Left ventricle myocardium inferior (tissue), 1 donor: ENCODE data around the gene GPC2. TPM values are rescaled to one million over a fixed set of nuclear protein-coding genes. Genes with fewer than 3 reads are reported as not detected.
A peak's percentile ranks its signal among the peaks of the same experiment; 100 is the strongest.
"Not testable (repeated sequence)": the region's sequence is repeated elsewhere in the genome, so short reads cannot be mapped to it uniquely, and the experiment has no call there.

ENCODE experiments used
- DNase-seq: peaks from one replicate; pipeline ENCODE4 v3.0.0-alpha.2; 2020
- H3K27ac ChIP-seq: fragments of 200-600 bp; replicated peaks from 2 replicates; pipeline ENCODE4 v1.8.0; 2021
- H3K27me3 ChIP-seq: fragments of 200-600 bp; 2 replicates; pipeline ENCODE4 v1.8.0; 2021; ENCODE audit warnings: low read depth
- H3K36me3 ChIP-seq: fragments of 200-600 bp; 2 replicates; pipeline ENCODE4 v1.8.0; 2021
- H3K4me1 ChIP-seq: fragments of 200-600 bp; 2 replicates; pipeline ENCODE4 v1.8.0; 2021
- H3K4me3 ChIP-seq: fragments of 200-600 bp; 2 replicates; pipeline ENCODE4 v1.8.0; 2021; ENCODE audit warnings: mild to moderate bottlenecking, moderate library complexity
- H3K9me3 ChIP-seq: fragments of 200-600 bp; replicated peaks from 2 replicates; pipeline ENCODE4 v1.8.0; 2021
- CTCF ChIP-seq: fragments of 200-600 bp; IDR thresholded peaks from 2 replicates; pipeline ENCODE4 v1.8.0; 2021; ENCODE audit warnings: antibody characterized with exemption, mild to moderate bottlenecking, borderline replicate concordance
- intact Hi-C: fragments of 100-400 bp; cut with micrococcal nuclease; formaldehyde crosslinking; loops from one replicate; pipeline ENCODE4 v1.11.0; 2022
- total RNA-seq: library from RNA; stranded (reverse); fragmentation: NEBNext Ultra II Directional; extraction: Animal tissue kit (Norgen Biotek cat#: 25700); gene quantifications from one replicate; pipeline ENCODE4 v1.2.1, GENCODE V29; 2021
- donor health status: DM: no; HTN: yes; CAD: no; lungs with severe emphysema.

The GPC2 gene
- total RNA-seq, 1 donor from 2014 or later, result 0.25 TPM

- no peak overlapping the region for H3K4me3 ChIP-seq
- H3K27me3 ChIP-seq, result no peaks in the 10 kb centered on the region
- no peak for TF ChIP-seq CTCF
- no peaks in the 10 kb centered on the region for H3K9me3 ChIP-seq
- intact Hi-C loops, result no loop called here
- DNase-seq, result no peak
- H3K4me1 ChIP-seq, result no peaks in the 10 kb centered on the region
- no peaks in the 10 kb centered on the region for H3K36me3 ChIP-seq
- H3K27ac ChIP-seq, result no peak overlapping the region
Observed at GRCh38 chr7:100192969-100193368, 15.8 kb upstream of the GPC2 start.

- H3K9me3 ChIP-seq, DNase-seq, H3K4me3 ChIP-seq, intact Hi-C loops, H3K27ac ChIP-seq, H3K36me3 ChIP-seq, H3K4me1 ChIP-seq, H3K27me3 ChIP-seq: not testable (repeated sequence)
Observed at GRCh38 chr7:100192281-100192862, 15.2 kb upstream of the GPC2 start.

- Histone ChIP-seq H3K9me3 (no peaks in the 10 kb centered on the region), H3K4me1 (no peaks in the 10 kb centered on the region), H3K4me3 (no peak overlapping the region), H3K36me3 (no peaks in the 10 kb centered on the region), H3K27me3 (no peaks in the 10 kb centered on the region), H3K27ac (no peak overlapping the region)
- no peak for DNase-seq
- no peak for TF ChIP-seq CTCF
- intact Hi-C loops, result no loop called here
Observed at GRCh38 chr7:100191775-100192174, 14.6 kb upstream of the GPC2 start.

- peak; percentile 50 for TF ChIP-seq CTCF
- no peak for DNase-seq
- H3K27me3 ChIP-seq, result no peaks in the 10 kb centered on the region
- H3K36me3 ChIP-seq, result no peaks in the 10 kb centered on the region
- intact Hi-C loops, result no loop called here
- H3K4me3 ChIP-seq, result no peak overlapping the region
- H3K27ac ChIP-seq, result no peak overlapping the region
- H3K4me1 ChIP-seq, result no peaks in the 10 kb centered on the region
- H3K9me3 ChIP-seq, result no peaks in the 10 kb centered on the region
Observed at GRCh38 chr7:100190048-100190711, 13.0 kb upstream of the GPC2 start.

DNA sequence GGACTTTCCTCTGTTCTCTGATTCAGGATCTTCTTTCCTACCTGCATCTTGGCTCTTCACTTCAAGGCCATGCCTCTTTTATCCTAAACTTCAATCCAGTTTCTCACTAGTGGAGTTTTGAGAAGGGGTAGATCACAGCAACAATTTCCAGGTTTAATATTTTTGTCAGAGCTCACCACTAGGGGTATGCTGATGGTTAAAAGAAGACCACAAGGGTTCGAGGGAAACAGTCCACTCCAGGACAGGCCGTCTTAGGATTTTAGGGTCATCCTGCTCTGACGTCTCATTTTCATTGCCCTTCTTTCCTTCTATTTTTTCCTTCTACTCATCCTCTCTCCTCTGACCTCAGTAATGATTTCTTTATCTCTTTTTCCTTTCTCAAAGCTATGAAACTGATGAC lies 11.9 kb upstream of the GPC2 start:
- no peak overlapping the region for H3K27ac ChIP-seq
- no peaks in the 10 kb centered on the region for H3K9me3 ChIP-seq
- no peaks in the 10 kb centered on the region for H3K36me3 ChIP-seq
- DNase-seq, result no peak
- H3K4me3 ChIP-seq, result no peak overlapping the region
- H3K27me3 ChIP-seq, result peaks cover under 1% of the 10 kb centered on the region
- no peaks in the 10 kb centered on the region for H3K4me1 ChIP-seq
- no peak for TF ChIP-seq CTCF
- intact Hi-C loops, result no loop called here

GRCh38 chr7:100185726-100186125 lies 8.5 kb upstream of the GPC2 start:
- H3K27me3 ChIP-seq, result peaks cover 16% of the 10 kb centered on the region
- H3K9me3 ChIP-seq, result no peaks in the 10 kb centered on the region
- H3K4me1 ChIP-seq, result no peaks in the 10 kb centered on the region
- H3K27ac ChIP-seq, result no peak overlapping the region
- intact Hi-C loops, result no loop called here
- DNase-seq, result no peak
- no peaks in the 10 kb centered on the region for H3K36me3 ChIP-seq
- TF ChIP-seq CTCF, result no peak
- H3K4me3 ChIP-seq, result no peak overlapping the region

DNA sequence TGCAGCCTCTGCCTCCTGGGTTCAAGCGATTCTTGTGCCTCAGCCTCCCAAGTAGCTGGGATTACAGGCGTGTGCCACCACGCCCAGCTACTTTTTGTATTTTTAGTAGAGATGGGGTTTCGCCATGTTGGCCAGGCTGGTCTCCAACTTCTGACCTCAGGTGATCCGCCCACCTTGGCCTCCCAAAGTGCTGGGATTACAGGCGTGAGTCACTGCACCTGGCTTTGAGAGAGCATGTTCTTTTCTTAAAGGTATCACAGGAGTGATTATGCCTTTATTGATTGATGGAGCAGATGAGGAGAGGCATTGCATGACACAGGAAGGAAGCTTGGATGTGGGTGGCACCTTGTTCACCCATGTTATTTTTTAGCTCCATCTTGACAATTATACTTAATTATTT lies 5.9 kb upstream of the GPC2 start:
- H3K36me3 ChIP-seq, H3K9me3 ChIP-seq, H3K4me3 ChIP-seq, intact Hi-C loops, H3K4me1 ChIP-seq, H3K27ac ChIP-seq, DNase-seq: not testable (repeated sequence)
- peaks cover 16% of the 10 kb centered on the region for H3K27me3 ChIP-seq

DNA sequence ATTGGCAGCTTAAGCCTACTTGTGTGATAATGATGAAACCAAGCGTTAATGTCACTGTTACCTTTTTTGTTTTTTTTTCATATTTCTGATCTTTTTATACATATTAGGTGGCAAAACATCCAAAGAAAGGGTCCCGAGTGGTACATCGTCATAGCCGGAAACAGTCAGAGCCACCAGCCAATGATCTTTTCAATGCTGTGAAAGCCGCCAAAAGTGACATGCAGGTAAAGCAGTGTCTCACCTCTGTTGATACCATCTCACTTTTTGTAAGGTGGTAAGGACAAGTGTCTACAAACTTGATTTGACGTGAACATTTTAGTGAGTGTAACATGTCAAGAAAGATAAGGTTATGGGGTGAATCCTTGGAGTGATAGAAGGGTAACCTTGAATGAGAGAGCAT lies 5.4 kb upstream of the GPC2 start:
- intact Hi-C loops, DNase-seq, H3K4me1 ChIP-seq, H3K9me3 ChIP-seq, H3K36me3 ChIP-seq, H3K27ac ChIP-seq, H3K4me3 ChIP-seq: not testable (repeated sequence)
- H3K27me3 ChIP-seq, result peaks cover 16% of the 10 kb centered on the region

GRCh38 chr7:100180084-100180483 lies 2.9 kb upstream of the GPC2 start:
- intact Hi-C loops, result not testable (repeated sequence)
- H3K27me3 ChIP-seq, result peaks cover 16% of the 10 kb centered on the region

More at GRCh38 chr7:100180084-100180483, 2.9 kb upstream of the GPC2 start:
- H3K27ac ChIP-seq, H3K9me3 ChIP-seq, DNase-seq, H3K36me3 ChIP-seq, H3K4me3 ChIP-seq: not testable (repeated sequence)
- H3K4me1 ChIP-seq, result peaks cover 17% of the 10 kb centered on the region
